KOPT-K1 (cell line): Measurements from ENCODE around the gene LLPH.
A peak's percentile ranks its signal among the peaks of the same experiment; 100 is the strongest.
"Not testable (repeated sequence)": the region's sequence is repeated elsewhere in the genome, so short reads cannot be mapped to it uniquely, and the experiment has no call there.

Experiments
- H3K27ac ChIP-seq: fragments of 200-600 bp; sonication (generic); 2 replicates; pipeline ENCODE4 v1.5.1; 2016; ENCODE audit warnings: antibody characterized with exemption, mild to moderate bottlenecking, low read depth, low read length; ENCODE audit not compliant: poor library complexity, severe bottlenecking
- H3K36me3 ChIP-seq: fragments of 200-600 bp; sonication (generic); 2 replicates; pipeline ENCODE4 v1.5.1; 2017; ENCODE audit warnings: antibody characterized with exemption, mild to moderate bottlenecking, low read length, moderate library complexity; ENCODE audit not compliant: insufficient read depth
- H3K9me3 ChIP-seq: fragments of 200-600 bp; sonication (generic); 2 replicates; pipeline ENCODE4 v1.5.1; 2017; ENCODE audit warnings: antibody characterized with exemption, low read length, mild to moderate bottlenecking; ENCODE audit not compliant: insufficient read depth, poor library complexity, severe bottlenecking

LLPH gene

DNA sequence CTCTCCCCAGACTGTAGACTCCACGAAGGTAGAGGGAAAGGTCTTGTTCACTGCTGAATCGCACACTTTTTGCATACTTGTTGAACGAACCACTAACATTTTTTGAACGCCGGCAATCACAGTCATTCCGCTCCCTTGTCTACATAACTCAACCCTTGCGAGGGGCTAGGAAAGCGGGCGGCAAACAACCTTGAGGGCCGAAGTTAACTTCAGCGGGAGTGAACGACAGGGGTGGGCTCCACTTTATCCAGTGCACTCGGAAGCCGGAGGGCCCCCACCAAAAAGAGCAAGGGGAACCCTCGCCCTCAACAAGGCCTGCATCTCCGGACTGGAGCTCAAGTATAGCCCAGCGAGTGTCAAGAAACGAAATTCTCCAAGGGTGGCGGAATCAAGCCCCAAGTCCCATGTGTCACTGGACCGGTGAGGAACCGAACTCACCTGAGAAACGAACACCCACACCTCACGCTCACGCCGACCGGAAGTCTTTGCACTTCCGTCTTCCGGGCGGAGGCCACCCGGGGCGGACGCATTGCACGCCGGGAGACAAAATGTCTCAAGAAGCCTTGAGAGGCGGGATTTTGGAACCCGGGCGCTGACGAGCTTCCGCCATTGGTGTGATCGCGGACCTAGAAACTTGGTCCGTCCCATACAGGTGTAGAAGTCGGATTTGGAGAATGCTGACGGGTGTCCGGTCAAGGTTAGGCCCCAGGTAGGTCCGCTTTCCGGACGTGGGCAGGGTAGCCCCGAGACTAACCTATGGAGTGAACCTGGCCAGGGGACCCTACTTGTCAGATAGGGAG, at the start of gene LLPH:
TSS of gene LLPH (minus strand) at position 484 of the 800 bp plus-strand sequence. CDS start 1,644 bp downstream, outside the sequence.
- H3K36me3 ChIP-seq: peaks cover 45% of the 10 kb centered on the region
- no peaks in the 10 kb centered on the region for H3K9me3 ChIP-seq
- H3K27ac ChIP-seq: peak within 1 kb of the TSS; percentile 82

GRCh38 chr12:66176105-66176900, 45.8 kb upstream of the LLPH start:
- Histone ChIP-seq H3K27ac (no peak overlapping the region), H3K9me3 (peaks cover 10% of the 10 kb centered on the region), H3K36me3 (no peaks in the 10 kb centered on the region)

- not testable (repeated sequence) for H3K27ac ChIP-seq, H3K9me3 ChIP-seq
These were observed 44.1 kb upstream of the LLPH start for GRCh38 chr12:66174391-66175325.

DNA sequence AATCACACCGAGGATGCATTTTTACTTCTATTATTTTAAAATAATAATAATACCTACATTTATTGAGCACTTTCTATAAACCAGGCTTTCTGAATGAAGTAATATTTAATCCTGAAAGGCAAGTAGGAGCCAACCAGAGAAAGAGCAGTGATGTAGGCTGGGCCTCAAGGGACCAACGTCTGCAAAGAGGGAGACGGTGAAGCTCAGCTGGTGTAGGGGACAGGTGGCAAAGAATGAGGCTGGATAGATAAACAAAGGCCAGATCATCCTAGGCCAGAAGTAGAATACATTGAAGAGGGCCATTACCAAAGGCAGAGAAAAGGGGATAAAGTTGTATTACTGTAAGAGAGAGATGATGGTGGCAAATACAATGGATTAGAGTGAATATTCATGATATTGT, 40.1 kb upstream of the LLPH start:
- Histone ChIP-seq H3K9me3 (peaks cover 23% of the 10 kb centered on the region), H3K36me3 (peaks cover 20% of the 10 kb centered on the region), H3K27ac (peak overlapping the region; percentile 97)

More at GRCh38 chr12:66174391-66175325, 44.1 kb upstream of the LLPH start:
- H3K36me3 ChIP-seq: not testable (repeated sequence)

DNA sequence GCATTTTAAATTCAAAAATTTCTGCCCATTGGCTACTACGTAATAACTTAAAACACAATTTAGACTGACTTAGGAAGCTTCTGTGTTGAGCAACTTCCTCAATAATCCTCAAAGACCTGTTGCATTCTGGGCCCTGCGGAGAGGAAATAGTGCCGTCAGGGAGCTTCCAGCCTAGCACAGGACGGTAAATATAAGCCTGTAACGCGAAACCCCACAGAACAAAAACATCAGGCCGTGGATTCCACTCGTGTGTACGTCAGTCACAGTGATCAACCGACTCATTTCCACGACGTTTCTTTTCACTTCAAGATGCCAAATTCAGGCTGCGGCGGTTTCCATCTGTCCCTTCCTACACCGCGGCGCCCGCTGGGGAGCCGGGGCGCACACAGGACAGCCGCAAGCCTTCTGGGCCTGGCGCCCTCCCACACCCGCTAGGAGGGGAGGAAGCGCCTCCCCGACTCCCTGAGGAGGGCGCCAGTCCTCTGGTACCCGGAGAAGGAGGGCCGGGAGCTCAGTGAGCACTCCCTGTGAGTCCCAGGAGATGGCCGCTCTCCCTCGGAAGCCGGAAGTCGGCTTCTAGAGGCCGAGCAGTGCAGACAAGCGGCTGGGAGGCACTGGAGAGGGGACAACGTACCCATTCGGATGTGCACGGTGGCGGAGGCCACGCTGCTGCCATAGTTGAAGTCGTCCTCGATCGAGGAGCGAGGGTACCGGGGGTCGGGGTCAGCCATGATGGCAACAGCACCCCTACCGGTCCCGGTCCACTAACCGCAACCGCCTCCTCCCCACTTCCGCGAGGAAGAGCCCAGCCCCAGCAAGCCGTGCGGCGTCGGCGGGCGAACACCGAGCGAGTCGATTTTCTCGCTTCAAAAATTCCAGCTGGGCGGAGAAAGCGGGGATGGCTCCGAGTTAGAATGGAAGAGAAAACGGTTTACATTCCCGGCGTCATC, 38.9 kb upstream of the LLPH start, which contains the start of gene TMBIM4:
TSS of gene TMBIM4 (minus strand) at position 776 of the 950 bp plus-strand sequence. CDS start at position 731, 45 bp downstream.
- H3K27ac ChIP-seq: peak within 1 kb of the TSS; percentile 97
- H3K9me3 ChIP-seq: peaks cover 32% of the 10 kb centered on the region
- peaks cover 28% of the 10 kb centered on the region for H3K36me3 ChIP-seq

- peaks cover 28% of the 10 kb centered on the region for H3K36me3 ChIP-seq
- peaks cover 30% of the 10 kb centered on the region for H3K9me3 ChIP-seq
- H3K27ac ChIP-seq: peak overlapping the region; percentile 97
These were observed 37.9 kb upstream of the LLPH start for GRCh38 chr12:66168410-66168809.

DNA sequence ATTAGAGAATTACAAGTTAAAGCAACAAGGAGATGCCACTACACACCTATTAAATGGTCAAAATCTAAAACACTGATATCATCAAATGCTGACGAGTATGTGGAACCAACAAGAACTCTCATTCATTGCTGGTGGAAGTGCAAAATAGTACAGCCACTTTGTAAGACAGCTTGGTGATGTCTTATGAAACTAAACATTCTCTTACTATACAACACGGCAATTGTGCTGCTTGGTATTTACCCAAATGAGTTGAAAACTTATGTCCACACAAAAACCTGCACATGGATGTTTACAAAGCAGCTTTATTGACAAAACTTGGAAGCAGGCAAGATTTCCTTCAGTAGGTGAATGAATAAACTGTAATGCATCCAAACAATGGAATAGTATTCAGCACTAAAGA, 36.0 kb upstream of the LLPH start:
- Histone ChIP-seq H3K9me3 (peaks cover 30% of the 10 kb centered on the region), H3K27ac (no peak overlapping the region), H3K36me3 (peaks cover 28% of the 10 kb centered on the region)

- H3K36me3 ChIP-seq: peaks cover 30% of the 10 kb centered on the region
- H3K9me3 ChIP-seq: peaks cover 30% of the 10 kb centered on the region
- H3K27ac ChIP-seq: no peak overlapping the region
These were observed 34.6 kb upstream of the LLPH start for GRCh38 chr12:66165141-66165540.

DNA sequence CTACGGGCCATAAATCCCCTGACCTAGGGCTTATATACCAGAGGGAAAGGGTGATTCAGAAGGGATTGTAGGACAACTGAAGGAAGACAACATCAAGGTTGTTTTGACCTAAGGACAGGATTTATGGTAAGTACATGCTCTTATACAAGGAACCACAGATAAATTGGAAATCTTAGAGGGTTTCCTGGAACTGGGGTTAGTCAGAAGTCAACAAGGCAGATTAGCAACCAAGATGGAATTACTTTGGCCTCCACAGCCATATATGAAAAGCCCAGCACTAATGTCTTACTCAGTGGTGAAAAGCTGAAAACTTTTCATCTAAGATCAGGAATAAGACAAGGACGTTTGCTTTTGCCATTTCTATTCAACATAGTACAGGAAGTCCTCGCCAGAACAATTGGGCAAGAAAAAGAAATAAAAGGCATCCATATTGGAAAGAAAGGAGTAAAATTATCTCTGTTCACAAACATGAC, 33.8 kb upstream of the LLPH start:
- Histone ChIP-seq H3K27ac (no peak overlapping the region), H3K36me3 (peaks cover 37% of the 10 kb centered on the region), H3K9me3 (peaks cover 30% of the 10 kb centered on the region)

DNA sequence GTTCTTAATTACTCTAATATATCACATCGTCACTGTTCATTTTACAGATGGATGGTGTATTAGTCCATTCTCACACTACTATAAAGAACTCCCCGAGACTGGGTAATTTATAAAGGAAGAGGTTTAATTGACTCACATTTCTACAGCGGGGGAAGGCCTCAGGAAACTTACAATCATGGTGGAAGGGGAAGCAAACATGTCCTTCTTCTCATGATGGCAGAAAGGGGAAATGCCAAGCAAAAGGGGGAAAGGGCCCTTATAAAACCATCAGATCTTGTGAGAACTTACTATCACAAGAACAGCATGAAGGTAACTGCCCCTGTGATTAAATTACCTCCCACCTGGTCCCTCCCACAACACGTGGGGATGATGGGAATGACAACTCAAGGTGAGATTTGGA, 32.7 kb upstream of the LLPH start:
- Histone ChIP-seq H3K27ac (no peak overlapping the region), H3K9me3 (peaks cover 30% of the 10 kb centered on the region), H3K36me3 (peaks cover 46% of the 10 kb centered on the region)

DNA sequence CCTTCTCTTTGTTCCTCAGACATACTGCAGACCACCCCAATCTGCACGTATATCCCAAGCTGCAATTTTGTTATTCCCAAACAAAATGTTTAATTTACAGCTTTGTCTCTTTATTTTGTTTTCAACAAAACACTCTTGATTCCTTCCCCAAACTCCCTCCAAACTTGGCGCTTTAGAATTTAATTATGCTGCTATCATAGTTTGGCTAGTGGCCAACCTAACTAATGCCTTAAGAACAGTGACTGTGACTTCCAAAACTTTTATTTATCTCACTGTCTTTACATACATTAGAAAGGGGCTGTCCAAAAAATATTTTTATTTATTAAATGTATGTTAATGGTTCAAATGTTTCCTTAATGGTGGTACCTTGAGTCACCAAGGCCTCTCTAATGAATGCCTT, 32.2 kb upstream of the LLPH start:
- peaks cover 30% of the 10 kb centered on the region for H3K9me3 ChIP-seq
- no peak overlapping the region for H3K27ac ChIP-seq
- peaks cover 46% of the 10 kb centered on the region for H3K36me3 ChIP-seq

GRCh38 chr12:66160704-66161103, 30.2 kb upstream of the LLPH start:
- Histone ChIP-seq H3K36me3 (peaks cover 27% of the 10 kb centered on the region), H3K9me3 (peaks cover 18% of the 10 kb centered on the region), H3K27ac (no peak overlapping the region)

DNA sequence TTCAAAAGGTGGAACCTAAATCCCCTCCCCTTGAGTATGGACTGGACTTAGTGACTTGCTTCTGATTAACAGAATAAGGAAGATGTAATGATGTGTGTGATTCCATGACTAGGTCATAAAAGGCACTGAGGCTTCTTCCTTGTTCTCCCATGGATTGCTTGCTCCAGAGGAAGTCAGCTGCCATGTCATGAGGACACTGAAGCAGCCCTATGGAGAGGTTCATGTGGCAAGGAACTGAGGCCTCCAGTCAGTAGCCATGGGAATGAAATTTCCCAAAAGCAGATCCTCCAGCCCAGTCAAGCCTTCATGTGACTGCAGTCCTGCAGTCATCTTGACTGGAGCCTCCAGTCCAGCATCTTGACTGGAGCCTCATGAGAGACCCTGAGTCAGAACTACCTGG, 28.6 kb upstream of the LLPH start:
- Histone ChIP-seq H3K36me3 (peaks cover 18% of the 10 kb centered on the region; the same call in 1 of the 2 replicates), H3K9me3 (peaks cover 2% of the 10 kb centered on the region), H3K27ac (no peak overlapping the region)
